ENCODE data around the gene ATP8B1. TPM values are rescaled to one million over a fixed set of nuclear protein-coding genes. Genes with fewer than 3 reads are reported as not detected.

The ATP8B1 gene
- total and polyA plus RNA-seq, 2 experiments from 2014 or later: 1.7 to 3.0 TPM

- ATAC-seq (no peak; the same call in 2 of the 3 replicates), DNase-seq (ENCODE audit: low spot score) (no peak)
- H3K4me1 ChIP-seq (ENCODE audit: insufficient read depth): peaks cover 26% of the 10 kb centered on the region
- Mint-ChIP-seq H3K4me1 (peaks cover 34% of the 10 kb centered on the region), H3K27me3 (ENCODE audit: insufficient read depth, low read depth, poor library complexity) (peaks cover 8% of the 10 kb centered on the region), H3K27ac (no peak overlapping the region), H3K4me3 (no peak overlapping the region), H3K36me3 (ENCODE audit: low read depth) (no peaks in the 10 kb centered on the region), H3K9me3 (no peaks in the 10 kb centered on the region)
- no peak overlapping the region; the same call in 1 of the 2 replicates for H3K4me2 ChIP-seq
- H3K27ac ChIP-seq (ENCODE audit: low read depth): no peak overlapping the region
- no peaks in the 10 kb centered on the region for H3F3A ChIP-seq (replicated peaks; ENCODE audit: low read depth)
- no peaks in the 10 kb centered on the region for H3K79me2 ChIP-seq (replicated peaks; ENCODE audit: insufficient read depth)
- H2AFZ ChIP-seq: peak overlapping the region; percentile 10; the same call in 1 of the 2 replicates
- no peaks in the 10 kb centered on the region for H3K27me3 ChIP-seq (ENCODE audit: insufficient read depth)
- no peaks in the 10 kb centered on the region for H3K9me2 ChIP-seq (ENCODE audit: insufficient read depth)
- no peak overlapping the region for H3K4me3 ChIP-seq
- TF ChIP-seq ZNF331 (CRISPR knock-in tag; IDR thresholded peaks at IDR 0.05; ENCODE audit: low read depth): no peak
- TF ChIP-seq ETS1 (IDR thresholded peaks at IDR 0.05): no peak
- TF ChIP-seq EZH2phosphoT487 (IDR thresholded peaks at IDR 0.05; ENCODE audit: unreplicated experiment): no peak
- no peak for TF ChIP-seq ZNF462 (CRISPR knock-in tag; IDR thresholded peaks at IDR 0.05)
- no peak for TF ChIP-seq NANOG (IDR thresholded peaks at IDR 0.05; ENCODE audit: borderline replicate concordance)
- no peak for TF ChIP-seq STAT1 (IDR thresholded peaks at IDR 0.05; ENCODE audit: unreplicated experiment)
- no peak for TF ChIP-seq ZNF114 (CRISPR knock-in tag; IDR thresholded peaks at IDR 0.05)
- no peak for TF ChIP-seq JUNB (IDR thresholded peaks at IDR 0.05; ENCODE audit: unreplicated experiment)
- TF ChIP-seq REST (IDR thresholded peaks at IDR 0.05; ENCODE audit: unreplicated experiment): no peak
- no peak for TF ChIP-seq CTCF (conservative IDR thresholded peaks at IDR 0.05; ENCODE audit: low read depth in 2 of 2)
- TF ChIP-seq CREB1 (CRISPR knock-in tag; IDR thresholded peaks at IDR 0.05; ENCODE audit: low read depth): no peak
- no peak for TF ChIP-seq EZH2 (IDR thresholded peaks at IDR 0.05; ENCODE audit: low read depth, unreplicated experiment)
- TF ChIP-seq POLR2AphosphoS5 (IDR thresholded peaks at IDR 0.05; ENCODE audit: low read depth): no peak
- no peaks in the 10 kb centered on the region for H3K36me3 ChIP-seq (ENCODE audit: insufficient read depth)
- no peaks in the 10 kb centered on the region for H4K20me1 ChIP-seq (replicated peaks; ENCODE audit: insufficient read depth)
These were observed 30.7 kb downstream of the ATP8B1 start for GRCh38 chr18:57772387-57772799.
